Activated B cell treated with CpG ODN at 0.5 μM for 24 hours (primary cell): ENCODE measurements around the gene ALPK1. TPM values are rescaled to one million over a fixed set of nuclear protein-coding genes. Genes with fewer than 3 reads are reported as not detected.

Source experiments
- ATAC-seq: fragments of 200-7000 bp; cut with Tn5 transposase; one replicate; pipeline ENCODE4 v1.10.0; 2021; ENCODE audit warnings: low read depth, mild to moderate bottlenecking, moderate library complexity
- CTCF ChIA-PET: fragments of 350-600 bp; sonication (Branson Sonifier 250); formaldehyde crosslinking; loops from one replicate; lab custom pipeline; 2021; ENCODE audit warnings: antibody characterized with exemption; lab: Charles Lee
- POLR2A ChIA-PET: fragments of 350-600 bp; sonication (Branson Sonifier 250); formaldehyde crosslinking; loops from one replicate; lab custom pipeline; 2021; ENCODE audit warnings: antibody characterized with exemption; lab: Charles Lee
- DNase-seq: peaks from one replicate; pipeline ENCODE4 v3.0.0; 2022
- H3K27ac Mint-ChIP-seq: one replicate; pipeline ENCODE4 v1.8.0; 2020; ENCODE audit warnings: mixed read lengths
- H3K27me3 Mint-ChIP-seq: one replicate; pipeline ENCODE4 v1.8.0; 2021; ENCODE audit warnings: mixed read lengths
- H3K36me3 Mint-ChIP-seq: one replicate; pipeline ENCODE4 v1.8.0; 2021; ENCODE audit warnings: low read depth, mixed read lengths
- H3K4me1 Mint-ChIP-seq: one replicate; pipeline ENCODE4 v1.8.0; 2021; ENCODE audit warnings: mixed read lengths
- H3K4me3 Mint-ChIP-seq: one replicate; pipeline ENCODE4 v1.8.0; 2020; ENCODE audit warnings: mild to moderate bottlenecking, mixed read lengths
- H3K9me3 Mint-ChIP-seq: one replicate; pipeline ENCODE4 v1.8.0; 2020; ENCODE audit warnings: mixed read lengths
- intact Hi-C: fragments of 100-400 bp; cut with micrococcal nuclease; formaldehyde crosslinking; loops from one replicate; pipeline ENCODE4 v1.15.1; 2024
- total RNA-seq: library from RNA; stranded (reverse); gene quantifications from 2 replicates; pipeline ENCODE4 v1.2.3, GENCODE V29; 2022
- TF ChIP-seq, protein P1 (sequence below): fragments of 200-600 bp; IDR thresholded peaks from one replicate; pipeline ENCODE4 v1.8.0; 2022; ENCODE audit warnings: antibody characterized with exemption, mild to moderate bottlenecking

ALPK1 gene
- total RNA-seq, 1 donor from 2014 or later = 26.7 TPM

- CTCF ChIA-PET = interaction anchor here (2.1 kb wide), 1 partner anchor 11 kb away, joined by 6 read pairs; the partner anchor contains the start of gene TIFA
- peaks cover 47% of the 10 kb centered on the region for H3K4me1 Mint-ChIP-seq
- no peaks in the 10 kb centered on the region for H3K9me3 Mint-ChIP-seq
- H3K27me3 Mint-ChIP-seq = no peaks in the 10 kb centered on the region
- H3K4me3 Mint-ChIP-seq = no peak overlapping the region
- H3K36me3 Mint-ChIP-seq = peaks cover 49% of the 10 kb centered on the region
- H3K27ac Mint-ChIP-seq = no peak overlapping the region
- intact Hi-C loops = no loop called here
- TF ChIP-seq, protein P1, sequence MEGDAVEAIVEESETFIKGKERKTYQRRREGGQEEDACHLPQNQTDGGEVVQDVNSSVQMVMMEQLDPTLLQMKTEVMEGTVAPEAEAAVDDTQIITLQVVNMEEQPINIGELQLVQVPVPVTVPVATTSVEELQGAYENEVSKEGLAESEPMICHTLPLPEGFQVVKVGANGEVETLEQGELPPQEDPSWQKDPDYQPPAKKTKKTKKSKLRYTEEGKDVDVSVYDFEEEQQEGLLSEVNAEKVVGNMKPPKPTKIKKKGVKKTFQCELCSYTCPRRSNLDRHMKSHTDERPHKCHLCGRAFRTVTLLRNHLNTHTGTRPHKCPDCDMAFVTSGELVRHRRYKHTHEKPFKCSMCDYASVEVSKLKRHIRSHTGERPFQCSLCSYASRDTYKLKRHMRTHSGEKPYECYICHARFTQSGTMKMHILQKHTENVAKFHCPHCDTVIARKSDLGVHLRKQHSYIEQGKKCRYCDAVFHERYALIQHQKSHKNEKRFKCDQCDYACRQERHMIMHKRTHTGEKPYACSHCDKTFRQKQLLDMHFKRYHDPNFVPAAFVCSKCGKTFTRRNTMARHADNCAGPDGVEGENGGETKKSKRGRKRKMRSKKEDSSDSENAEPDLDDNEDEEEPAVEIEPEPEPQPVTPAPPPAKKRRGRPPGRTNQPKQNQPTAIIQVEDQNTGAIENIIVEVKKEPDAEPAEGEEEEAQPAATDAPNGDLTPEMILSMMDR = no peak
- ATAC-seq (no peak), DNase-seq (no peak)
- POLR2A ChIA-PET = interaction anchor here (0.5 to 1.5 kb wide), 3 partner anchors 11 to 367 kb away, joined by 3 to 6 read pairs (median 5); partner anchors contain the start of genes ALPK1 and TIFA
Measured at GRCh38 chr4:112274959-112275358, 22.2 kb upstream of the ALPK1 start.

DNA sequence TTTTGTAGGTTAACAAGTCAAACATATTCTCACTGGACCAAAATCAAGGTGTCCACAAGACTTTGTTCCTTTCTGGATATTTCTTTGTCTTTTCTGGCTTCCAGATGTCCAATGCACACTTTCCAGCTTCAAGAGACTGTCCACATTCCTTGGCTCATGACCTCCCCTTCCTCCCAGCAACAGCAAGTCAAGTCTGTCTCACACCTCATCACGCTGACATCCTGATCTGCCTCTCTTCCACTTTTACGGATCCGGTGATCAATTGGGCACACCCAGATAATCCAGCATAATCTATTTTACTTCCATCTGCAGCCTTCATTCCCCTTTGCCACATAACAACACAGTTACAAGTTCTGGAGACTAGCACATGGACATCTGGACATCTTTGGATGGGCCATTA, 21.1 kb upstream of the ALPK1 start:
- intact Hi-C loops = no loop called here
- ATAC-seq (no peak), DNase-seq (no peak)
- Mint-ChIP-seq H3K4me1 (peaks cover 58% of the 10 kb centered on the region), H3K4me3 (no peak overlapping the region), H3K27ac (no peak overlapping the region), H3K27me3 (no peaks in the 10 kb centered on the region), H3K36me3 (peaks cover 50% of the 10 kb centered on the region), H3K9me3 (no peaks in the 10 kb centered on the region)
- TF ChIP-seq, protein P1 = no peak
- CTCF ChIA-PET = no interaction called here
- POLR2A ChIA-PET = no interaction called here

- ATAC-seq (no peak), DNase-seq (no peak)
- Mint-ChIP-seq H3K36me3 (peaks cover 59% of the 10 kb centered on the region), H3K9me3 (peaks cover 4% of the 10 kb centered on the region), H3K4me3 (no peak overlapping the region), H3K27ac (no peak overlapping the region), H3K4me1 (peaks cover 66% of the 10 kb centered on the region), H3K27me3 (no peaks in the 10 kb centered on the region)
- TF ChIP-seq, protein P1 = no peak
- ChIA-PET POLR2A (interaction anchor here (1.0 kb wide), 1 partner anchor 10 kb away, joined by 3 read pairs; no protein-coding TSS in a partner anchor), CTCF (no interaction called here)
- intact Hi-C loops = no loop called here
Measured at GRCh38 chr4:112277220-112277619, 19.9 kb upstream of the ALPK1 start.

DNA sequence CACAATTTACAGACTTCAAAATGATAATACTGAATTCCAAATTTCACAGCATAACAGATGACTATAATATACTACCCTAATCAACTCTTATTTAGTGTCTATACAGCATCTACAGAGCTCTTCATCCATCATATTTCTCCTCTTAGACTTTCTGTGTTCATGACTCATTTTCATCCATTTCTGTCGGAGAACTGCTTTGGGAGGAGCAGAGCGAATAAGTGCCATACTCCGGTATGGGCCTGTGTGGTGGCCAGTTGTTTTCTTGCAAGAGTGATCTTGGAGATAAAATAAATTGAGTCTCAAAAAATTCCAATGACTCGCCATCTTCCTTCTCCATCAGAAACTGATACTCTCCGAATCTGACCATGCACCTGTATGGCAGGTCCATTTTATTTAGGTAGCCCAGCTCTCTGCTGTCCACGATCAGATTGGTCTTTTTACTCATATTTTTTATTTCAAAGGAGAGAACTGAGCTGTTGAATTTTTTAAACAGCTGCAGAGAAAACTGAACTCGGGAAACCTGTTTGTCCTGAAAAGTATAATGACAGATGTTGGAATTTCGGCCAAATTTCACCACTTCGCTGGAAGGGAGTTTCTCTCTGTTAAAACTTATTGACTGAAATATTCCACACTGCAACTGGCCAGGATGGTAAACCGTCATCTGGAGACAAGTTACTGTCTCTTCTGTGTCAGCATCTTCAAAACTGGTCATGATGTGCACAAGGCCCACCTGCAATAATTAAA, 19.3 kb upstream of the ALPK1 start:
- peak overlapping the region; percentile 69 for H3K27ac Mint-ChIP-seq
- peaks cover 65% of the 10 kb centered on the region for H3K36me3 Mint-ChIP-seq
- no peak overlapping the region for H3K4me3 Mint-ChIP-seq
- TF ChIP-seq, protein P1 = no peak
- ChIA-PET CTCF (no interaction called here), POLR2A (interaction anchor here (1.0 kb wide), 1 partner anchor 9 kb away, joined by 3 read pairs; no protein-coding TSS in a partner anchor)
- intact Hi-C loops = loop anchor here (2.0 kb wide), 1 partner anchor 19 kb away; the partner anchor contains the start of gene ALPK1
- DNase-seq = no peak
- ATAC-seq = no peak
- H3K27me3 Mint-ChIP-seq = no peaks in the 10 kb centered on the region
- H3K9me3 Mint-ChIP-seq = peaks cover 4% of the 10 kb centered on the region
- H3K4me1 Mint-ChIP-seq = peaks cover 73% of the 10 kb centered on the region
